ENCODE results near the gene PDZRN3.

Gene PDZRN3

DNA sequence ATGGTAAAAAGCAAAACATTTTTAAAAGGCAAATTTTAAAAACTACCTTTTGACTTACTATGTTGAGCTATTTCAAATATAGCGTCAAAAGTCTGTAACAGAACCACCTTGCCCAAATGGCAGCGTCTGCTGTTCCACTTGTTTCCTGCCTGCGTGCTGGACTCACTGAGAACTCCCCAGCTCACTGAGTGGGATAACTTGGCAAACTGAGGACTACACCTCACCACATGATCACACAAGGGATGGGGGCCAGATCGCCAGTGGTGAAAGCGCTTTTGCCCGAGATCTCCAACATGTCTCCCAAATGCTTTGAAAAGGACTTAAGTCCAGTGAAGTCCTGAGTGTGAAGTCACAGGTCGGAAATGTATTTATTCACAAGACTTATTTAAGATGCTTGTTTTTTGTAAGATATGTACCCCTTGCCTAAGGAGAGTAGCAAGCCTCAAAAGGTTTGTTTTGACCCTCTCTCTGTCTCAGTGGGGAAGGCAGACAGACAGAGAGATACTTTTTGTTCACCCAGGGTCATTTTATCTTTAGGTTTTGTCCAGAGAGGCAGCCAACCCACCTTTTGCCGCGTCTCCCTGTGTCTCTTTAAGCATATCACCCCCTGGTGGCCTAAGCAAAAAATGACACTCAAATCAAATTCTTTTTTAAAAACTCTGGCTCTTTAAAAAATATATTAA, 192.6 kb downstream of the PDZRN3 start:
- DNase-seq (ENCODE audit: insufficient read length, low spot score): peak; percentile 4
- no peak for FAIRE-seq

DNA sequence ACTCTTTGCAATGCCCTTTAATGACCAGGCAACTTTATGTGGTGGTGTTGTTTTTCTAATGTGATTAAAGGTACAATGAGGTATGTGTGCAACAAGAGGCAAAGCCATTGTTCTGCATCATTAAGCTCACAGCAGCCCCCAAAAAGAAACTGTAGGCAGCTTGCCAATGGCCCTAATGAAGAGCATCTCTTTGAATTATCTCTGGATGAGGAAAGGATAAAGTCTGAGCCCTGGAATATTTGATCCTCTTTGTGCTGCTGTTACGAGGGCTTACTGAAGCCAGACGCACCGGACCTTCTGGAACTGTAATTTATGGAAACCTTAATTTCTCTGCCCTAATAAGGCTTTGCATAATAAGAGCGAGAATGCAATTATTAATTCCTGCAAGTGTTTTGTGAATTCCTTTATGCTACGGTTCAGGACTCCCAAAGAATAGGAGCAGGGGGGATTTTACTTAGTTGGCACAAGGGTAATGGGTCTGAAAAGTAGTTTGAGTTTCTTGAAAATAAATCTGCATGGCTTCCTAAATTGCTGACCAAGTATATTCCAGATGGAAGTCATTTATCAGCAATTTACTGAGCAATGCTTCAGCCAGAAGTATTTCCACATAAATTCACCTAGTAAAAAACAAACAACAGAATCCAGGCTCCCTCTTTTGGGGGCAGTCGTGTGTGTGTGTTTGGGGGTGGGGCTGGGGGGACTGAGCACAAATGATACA, 193.4 kb downstream of the PDZRN3 start:
- no peak for DNase-seq (ENCODE audit: insufficient read length, low spot score)
- FAIRE-seq: no peak

DNA sequence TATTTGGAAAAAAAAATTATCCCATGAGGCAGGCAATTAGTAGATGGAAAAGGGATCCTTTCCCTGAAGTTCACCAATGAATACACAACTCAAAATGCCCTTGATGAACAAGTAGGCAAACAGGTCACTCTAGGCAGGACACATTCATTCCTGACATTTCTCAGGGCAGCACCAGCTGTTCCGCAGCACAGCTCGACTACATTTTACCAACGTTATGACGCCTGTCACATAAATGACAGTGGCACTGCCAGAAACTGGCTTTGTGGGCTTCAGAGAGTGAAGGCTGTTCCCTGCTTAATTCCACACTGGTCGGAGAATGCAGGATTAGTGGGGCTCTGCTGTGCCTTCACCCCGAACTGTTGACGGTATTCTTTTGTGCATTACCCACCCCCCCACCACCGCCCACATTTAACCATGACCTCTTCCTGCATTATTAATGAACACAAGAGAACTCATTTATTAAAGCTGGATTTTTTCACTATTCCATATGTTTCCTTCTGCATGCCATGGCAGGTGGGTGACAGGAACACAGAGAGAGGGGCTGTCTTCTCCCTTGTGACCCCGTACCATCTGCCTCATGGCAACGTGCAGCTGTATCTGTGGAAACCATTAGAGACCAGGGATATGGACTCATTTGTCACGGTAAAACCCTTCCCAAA, 197.6 kb downstream of the PDZRN3 start:
- no peak for DNase-seq (ENCODE audit: insufficient read length, low spot score)
- FAIRE-seq: no peak

DNA sequence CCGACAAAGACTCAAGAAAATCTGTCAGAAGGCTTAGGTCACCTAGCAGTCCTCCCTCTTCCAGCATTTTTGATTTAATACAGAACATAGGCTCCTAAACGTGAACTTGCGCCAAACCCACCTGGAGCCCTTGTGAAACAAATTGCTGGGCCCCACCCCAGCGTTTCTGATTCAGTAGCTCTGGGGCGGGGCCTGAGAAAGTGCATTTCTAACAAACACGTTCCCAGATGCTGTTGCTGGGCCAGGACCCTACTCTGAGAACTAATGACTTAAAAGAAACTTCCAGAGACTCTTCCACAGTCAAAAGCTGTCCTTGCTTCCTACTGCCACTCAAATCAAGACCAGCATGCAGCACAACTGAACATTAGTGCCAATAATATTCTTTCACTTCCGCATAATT, 198.1 kb downstream of the PDZRN3 start:
- FAIRE-seq (no peak), DNase-seq (ENCODE audit: insufficient read length, low spot score) (no peak)

DNA sequence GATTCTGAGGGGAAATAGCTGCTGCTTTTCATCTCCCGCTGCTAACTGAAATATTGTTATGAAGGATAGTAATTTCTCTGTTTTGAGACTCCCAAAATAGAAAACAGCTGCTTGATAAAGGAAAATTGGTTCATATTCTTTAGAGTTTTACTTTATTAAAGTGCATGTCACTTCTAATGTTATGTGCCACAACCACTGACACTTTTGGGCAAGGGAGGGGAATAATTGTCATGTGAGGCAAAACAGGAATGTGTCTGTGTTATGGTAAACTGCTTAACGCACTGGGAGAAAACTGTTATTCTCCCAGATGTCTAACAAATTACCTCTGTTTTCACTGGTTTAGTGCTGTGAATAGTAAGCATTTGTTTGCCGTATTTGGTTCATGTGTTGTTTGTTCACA, 201.6 kb downstream of the PDZRN3 start:
- DNase-seq (ENCODE audit: insufficient read length, low spot score): no peak
- FAIRE-seq: no peak

DNA sequence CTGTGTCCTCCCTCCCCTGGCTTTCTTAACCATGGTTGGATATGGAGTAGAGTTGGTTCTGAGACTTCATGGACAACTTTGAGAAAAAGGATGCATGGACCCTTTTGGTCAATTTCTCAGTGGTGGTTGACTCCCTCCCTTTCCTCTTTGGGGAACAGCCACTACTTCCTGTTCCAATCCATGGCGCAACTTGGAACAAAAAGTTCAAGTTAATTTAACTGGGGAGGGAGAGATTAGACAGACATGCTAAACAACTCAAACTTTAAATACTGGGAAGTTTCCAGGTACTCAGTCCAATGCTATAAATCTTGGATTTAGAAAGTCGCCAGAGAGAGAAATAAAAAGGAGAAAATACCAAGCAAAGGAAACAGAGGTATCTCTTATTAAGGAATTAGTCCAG, 202.2 kb downstream of the PDZRN3 start:
- FAIRE-seq: no peak
- DNase-seq (ENCODE audit: insufficient read length, low spot score): no peak

DNA sequence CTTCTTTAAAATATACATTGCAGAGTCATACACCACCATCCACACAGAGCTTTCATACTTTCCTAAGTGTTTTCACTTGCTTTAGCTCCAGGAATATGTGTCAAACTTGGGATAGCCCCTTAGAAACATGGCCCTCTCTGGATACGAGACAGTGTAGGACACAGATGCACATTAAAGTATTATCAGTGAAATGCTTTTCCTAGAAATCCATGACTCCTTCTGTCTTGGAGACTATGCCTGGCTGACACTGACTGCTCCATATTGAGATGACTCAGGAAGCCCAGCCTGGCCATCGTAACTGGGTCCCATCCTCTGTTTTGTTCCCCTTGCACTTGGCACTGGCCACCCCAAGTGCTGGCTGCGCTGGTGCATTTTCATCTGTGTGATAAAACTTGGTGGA, 204.8 kb downstream of the PDZRN3 start:
- DNase-seq (ENCODE audit: insufficient read length, low spot score): no peak
- no peak for FAIRE-seq

DNA sequence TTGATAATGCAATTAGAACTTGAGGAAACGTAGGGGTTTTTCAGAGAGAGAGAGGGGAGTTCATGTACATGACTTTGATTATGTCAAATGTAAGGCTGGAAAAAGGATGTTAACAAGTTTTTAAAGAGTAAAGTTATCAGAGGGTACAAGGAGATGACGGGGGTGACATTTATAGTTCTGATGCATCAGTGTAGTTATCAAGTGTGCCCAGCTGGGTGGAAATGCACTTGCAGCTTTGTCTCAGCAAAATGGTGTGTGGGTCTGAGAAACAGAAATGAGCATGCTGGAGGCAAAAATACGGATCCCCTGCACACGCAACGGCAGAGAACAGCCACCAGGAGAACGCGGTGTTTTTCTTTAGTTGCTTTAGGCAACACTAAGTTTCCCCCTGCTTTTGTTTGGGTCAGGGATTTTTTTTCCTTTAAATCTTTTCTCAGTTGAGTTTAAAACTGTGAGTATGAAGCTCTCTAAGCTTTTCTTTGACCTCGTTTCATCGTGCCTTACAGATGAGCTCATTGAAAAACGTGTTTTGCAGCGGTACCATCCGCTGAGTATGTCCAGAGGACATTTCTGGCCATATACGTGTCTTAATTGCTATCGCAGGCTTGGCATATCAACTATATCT, 205.4 kb downstream of the PDZRN3 start:
- FAIRE-seq: no peak
- DNase-seq (ENCODE audit: insufficient read length, low spot score): no peak

DNA sequence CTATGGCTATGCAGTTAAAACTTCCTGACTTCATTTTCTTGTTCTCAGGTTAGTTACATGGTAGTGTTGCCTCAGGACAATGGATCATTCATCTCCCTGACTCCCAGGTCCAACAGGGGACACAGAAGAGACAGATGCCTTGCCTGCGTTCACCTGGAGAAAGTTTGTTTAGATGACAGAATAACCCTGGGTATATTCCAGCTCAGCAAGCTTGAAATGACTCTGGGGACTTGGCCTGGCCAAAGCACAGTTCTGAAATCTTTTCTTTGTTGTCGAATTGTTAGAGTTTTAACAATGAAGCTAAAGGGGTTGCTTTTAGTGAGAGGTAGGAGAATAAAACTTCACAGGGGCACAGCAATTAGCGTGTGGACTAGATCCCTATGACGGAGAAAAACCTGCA, 206.1 kb downstream of the PDZRN3 start:
- DNase-seq (ENCODE audit: insufficient read length, low spot score): no peak
- no peak for FAIRE-seq

DNA sequence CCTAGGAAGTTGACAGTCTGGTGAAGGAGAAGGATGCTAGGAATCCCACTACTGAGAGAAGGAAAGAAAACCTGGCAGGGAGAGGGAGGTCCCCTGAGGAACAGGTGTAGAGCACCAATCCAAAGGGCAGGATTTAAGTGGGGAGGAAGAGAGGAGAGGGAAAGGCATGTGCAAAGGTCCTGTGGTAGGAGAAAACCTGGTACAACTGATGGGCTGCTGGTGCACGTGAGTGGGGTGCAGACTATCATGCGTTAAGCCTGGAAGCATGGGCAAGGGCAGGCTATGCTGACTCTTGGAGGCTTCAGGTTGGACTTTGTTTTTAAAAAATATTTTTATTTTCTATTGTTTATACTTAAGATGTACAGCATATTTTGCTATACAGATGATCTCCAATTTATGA, 209.6 kb downstream of the PDZRN3 start:
- DNase-seq (ENCODE audit: insufficient read length, low spot score) (no peak), FAIRE-seq (no peak)

DNA sequence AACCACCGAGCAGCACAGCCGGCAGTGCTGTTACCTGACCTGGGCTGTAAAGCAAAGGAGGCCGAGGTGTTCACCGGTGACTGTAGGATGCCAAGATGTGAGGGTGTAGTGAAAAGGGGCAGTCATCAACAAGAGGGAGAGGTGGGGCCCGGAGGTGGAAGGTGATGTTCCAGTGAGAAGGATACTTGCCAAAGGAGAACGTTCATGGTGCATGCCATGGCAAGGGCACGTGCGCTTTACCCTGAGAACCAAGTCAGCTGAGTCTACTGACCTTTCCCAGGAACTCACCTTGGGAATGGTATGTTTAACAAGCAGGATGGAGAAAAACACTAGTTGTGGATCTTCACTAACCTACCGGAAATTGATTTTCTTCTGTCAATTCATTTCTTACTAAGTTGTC, 211.1 kb downstream of the PDZRN3 start:
- FAIRE-seq (no peak), DNase-seq (ENCODE audit: insufficient read length, low spot score) (no peak)

DNA sequence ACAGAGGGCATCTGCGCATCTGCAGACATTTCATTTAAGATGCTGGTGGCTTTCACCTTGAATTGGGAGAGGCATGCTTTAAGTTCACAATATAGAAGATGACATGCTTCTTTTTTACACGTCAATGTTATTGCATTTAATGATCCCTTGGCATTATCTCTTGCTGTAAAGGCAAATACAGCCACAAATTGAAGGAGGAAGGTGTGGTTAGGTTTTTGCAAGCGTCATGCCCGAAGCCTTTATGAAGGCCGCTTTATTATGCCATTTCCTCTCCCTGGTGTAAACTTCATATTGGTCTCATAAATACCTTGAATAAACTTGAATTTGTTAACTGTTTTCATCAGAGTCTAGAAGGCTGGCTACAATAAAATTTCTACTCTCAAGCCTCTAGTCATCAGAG, 212.7 kb downstream of the PDZRN3 start:
- DNase-seq (ENCODE audit: insufficient read length, low spot score): no peak
- FAIRE-seq: no peak

DNA sequence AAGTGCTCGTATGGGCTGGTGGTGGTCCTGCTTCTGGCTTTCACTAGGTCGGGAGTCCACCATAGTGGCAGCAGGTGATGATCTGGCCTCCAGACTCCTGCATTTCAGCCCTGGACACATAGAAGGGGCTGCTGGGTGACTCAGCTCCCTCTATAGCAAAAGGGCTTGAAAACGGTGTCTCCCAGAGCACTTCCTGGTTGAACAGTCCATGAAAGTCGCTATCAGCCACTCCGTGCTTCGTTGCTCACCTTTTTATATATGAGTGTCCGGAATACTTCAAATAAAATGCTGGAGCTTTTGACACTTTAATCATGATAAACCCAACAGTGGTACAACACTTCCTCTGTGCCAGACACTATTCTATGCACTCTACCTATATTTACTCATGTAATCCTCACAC, 213.2 kb downstream of the PDZRN3 start:
- FAIRE-seq (no peak), DNase-seq (ENCODE audit: insufficient read length, low spot score) (no peak)

DNA sequence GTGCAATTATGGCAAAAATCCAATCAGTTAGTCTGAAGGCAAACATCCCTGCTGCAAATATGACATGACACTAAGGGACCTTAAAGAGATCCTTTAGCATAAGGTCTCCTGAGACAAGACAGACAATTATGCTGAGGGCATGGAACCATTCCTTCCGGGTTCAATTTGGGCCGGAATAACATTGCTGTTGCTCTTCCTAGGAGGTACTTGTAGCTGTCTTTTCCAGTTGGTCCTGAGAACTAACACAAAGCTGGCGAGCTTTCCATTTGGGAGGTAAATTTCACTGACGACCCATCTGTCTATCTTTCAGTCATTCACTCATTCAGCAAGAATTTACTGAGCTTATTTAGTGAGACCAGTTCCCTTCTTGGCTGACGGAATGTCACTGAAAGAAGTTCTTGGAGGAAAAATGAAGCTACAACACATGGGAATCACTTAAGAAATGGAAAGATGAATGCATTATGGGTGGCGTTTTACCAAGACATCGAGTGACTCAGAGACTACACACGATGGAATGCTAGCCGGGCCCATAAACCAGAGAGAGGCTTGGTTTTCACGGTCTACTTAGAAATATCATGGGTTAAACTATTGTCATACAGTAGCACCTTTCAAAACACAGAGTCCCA, 215.5 kb downstream of the PDZRN3 start:
- no peak for FAIRE-seq

DNA sequence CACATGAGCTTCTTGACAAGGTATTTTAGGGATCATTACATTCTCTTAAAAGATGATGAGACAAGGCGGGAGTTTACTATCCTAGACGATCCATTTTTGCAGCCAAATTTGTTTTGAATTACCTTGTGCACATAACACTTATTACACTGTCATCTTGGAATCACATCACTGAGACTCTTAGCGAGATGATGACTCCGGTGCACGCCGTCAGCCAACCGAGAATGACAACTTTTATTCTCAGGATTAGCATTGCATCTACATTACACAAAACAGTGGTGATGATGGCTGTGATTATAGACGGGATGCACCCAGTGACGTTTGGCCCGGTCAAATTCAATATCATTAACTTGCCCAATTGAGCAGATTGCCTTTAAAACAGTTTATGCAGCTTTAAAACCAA, 216.1 kb downstream of the PDZRN3 start:
- FAIRE-seq (no peak), DNase-seq (ENCODE audit: insufficient read length, low spot score) (no peak)

More for the DNA sequence above, 215.5 kb downstream of the PDZRN3 start:
- DNase-seq (ENCODE audit: insufficient read length, low spot score): no peak

DNA sequence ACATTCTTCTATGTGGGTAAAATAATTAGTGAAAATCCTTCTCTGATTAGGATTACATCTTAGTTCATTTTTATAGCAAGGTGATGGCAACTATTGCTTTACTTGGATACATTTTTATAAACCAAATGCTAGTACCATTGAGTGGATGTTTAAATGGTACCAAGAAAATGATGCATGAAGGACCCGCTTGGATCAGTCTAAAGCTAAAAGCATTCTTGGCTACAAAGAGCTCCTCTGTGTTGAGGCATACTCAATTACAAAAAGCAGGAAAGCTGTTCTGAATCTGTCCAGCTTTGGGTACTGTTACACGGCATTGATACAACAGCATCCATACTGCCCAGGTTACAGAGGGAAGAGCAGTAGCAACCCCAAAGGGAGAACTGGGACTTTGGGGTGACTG, 217.2 kb downstream of the PDZRN3 start:
- no peak for FAIRE-seq

DNA sequence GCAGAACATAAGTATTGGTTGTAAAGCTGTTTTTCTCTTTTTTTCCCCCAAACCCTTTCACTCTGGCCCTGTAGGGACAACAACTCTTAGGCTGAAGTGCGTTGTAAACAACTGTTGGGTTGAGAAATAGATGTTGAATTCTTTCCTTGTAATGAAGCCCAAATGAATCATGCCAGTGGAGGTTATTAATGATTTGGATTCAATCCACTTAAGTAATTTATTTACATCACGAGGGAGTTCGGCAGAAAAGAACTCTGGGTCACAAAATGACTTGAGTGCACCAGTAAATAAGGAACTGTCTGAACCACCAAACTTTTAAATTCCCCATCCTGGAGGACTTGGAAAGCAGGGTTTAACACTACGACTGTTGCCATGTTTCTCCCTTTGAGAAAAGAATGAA, 218.9 kb downstream of the PDZRN3 start:
- DNase-seq (ENCODE audit: insufficient read length, low spot score) (no peak), FAIRE-seq (no peak)

More for the DNA sequence above, 217.2 kb downstream of the PDZRN3 start:
- no peak for DNase-seq (ENCODE audit: insufficient read length, low spot score)

DNA sequence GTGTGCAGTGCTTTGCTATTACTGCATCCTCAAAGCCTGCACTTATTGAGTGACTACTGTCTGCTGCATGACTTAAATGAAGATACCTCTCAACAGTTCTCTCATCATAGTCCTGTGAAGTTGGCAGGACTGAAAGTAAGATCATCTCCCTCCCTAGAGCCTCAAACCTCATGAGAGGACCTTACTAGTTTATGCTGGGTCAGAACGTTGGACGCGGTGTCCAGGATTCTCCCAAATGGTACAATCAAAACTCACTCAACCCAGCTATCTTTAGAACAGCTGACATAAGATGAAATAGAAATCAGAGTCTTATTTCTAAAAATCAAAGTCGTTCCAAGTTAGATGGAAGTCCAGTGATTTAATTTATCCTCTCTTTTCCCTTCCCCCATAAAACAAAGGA, 219.7 kb downstream of the PDZRN3 start:
- FAIRE-seq: no peak
- DNase-seq (ENCODE audit: insufficient read length, low spot score): no peak

DNA sequence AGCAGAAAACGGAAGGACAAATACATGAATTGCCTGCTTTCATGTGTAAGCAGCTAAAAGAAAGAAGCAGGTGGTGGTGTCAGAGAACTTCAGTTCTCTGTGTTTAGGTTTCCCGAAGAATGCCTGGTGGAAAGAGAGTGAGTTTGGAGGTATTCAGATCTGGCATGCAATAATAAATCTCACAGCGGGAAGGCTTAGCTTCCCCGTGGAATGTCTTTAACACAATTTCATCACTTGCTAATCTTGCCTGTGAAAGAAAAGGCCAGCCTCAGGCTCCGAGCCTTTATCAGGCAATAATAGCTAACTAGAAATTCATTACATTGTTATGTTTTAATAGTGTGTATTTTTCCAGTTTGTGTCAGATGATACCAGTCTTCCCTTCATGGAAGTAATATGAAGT, 220.3 kb downstream of the PDZRN3 start:
- FAIRE-seq (no peak), DNase-seq (ENCODE audit: insufficient read length, low spot score) (no peak)

DNA sequence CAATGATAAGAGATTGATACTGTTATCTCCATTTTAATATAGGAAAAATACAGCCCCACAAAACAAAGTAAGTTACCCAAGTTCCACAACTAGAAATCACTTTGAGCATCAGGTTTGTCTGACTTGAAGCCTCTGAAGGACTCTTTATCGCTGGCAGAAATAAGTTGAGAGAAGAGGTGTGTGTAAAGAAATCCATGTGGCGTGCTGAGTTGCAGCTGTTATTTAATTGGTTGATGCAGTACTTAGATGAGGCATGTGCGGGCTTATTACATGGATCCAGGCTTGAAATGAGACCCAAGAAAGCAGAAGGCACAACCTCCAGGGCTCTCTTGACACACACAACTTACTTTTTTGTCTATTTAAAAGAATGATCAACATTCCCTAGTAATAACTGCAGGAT, 221.3 kb downstream of the PDZRN3 start:
- FAIRE-seq (no peak), DNase-seq (ENCODE audit: insufficient read length, low spot score) (no peak)

DNA sequence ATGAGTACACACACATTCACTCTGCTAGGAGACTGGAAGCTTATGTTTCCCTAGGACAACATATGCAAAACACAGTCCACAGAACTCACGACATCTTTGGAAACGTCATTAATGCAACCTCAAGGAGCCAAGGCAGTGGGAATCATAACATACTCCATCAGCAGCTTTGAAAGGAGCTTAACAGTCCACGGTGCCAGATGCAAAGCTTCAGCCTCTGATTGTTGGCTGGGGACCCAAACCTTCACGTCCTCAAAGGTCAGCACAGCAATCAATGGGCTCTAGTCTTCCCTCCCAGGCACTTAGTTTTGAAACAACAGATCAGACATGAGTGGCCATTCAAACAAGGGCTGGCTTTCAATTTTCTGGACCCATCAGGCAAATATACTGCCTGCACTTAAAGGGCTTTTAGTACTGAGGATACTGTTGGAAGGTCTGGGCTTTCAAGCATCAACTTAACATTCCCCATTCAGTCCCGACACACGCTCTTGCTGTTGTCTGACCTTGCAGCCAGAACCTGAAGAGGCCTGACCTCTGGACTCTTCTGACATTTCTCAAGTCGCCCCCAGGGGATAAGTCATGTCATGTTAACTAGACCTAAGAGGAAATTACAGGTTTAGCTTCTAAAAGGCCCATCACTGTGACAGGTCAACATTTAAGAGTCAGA, 223.0 kb downstream of the PDZRN3 start:
- FAIRE-seq: no peak
- DNase-seq (ENCODE audit: insufficient read length, low spot score): no peak
